GM19328 (cell line): ENCODE data around the gene METTL9.
"Not testable (repeated sequence)": the region's sequence is repeated elsewhere in the genome, so short reads cannot be mapped to it uniquely, and the experiment has no call there.

Experiments used
- ATAC-seq: cut with Tn5 transposase; IDR thresholded peaks from one replicate; pipeline ENCODE4 v1.9.1; 2021; ENCODE audit warnings: mild to moderate bottlenecking, moderate library complexity; ENCODE audit not compliant: unreplicated experiment

The METTL9 gene

DNA sequence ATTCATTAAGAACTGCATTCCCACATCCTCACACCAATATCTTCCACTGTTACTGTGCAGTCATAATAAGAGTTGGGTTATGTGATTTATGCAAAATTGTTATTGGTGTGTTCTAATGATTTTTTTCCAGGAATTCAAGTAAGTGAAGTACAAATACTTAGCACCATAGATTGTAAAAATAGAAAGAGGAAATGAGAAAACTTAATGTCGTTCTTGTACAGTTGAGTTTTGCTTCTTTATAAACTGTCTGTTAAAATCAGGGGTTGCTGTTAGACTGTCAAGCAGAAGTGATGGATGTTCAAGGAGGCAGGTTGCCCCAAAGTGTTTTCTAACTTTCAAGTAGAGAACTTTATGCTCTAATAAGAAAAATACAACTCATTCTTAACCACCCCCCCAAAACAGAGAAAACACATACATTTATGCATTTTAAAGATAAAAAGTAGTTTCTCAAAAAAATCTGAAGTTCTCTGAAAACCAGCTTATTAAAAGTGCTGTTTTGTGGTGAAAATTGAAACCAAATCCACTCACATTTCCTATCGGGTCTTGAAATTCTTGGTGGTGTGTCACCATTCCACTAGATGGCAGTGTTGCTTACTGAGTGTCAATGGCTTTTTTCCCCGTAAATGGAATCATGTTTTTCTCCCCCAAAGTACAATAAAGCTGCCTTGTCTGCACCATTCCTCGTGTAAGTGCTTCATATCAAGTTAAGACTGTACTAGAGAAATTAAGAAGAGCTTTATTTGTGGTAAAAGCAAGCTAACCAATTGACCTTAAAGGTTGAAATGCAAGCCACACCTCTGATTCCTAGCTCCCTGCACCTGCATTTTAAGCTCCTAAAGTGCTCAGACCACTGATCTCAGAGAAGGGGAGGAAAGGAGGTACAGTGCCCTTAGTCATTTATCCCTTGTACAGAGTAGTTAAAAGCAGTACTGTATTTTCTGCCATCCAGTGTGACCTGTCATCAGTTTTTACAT is 57.7 kb downstream of the METTL9 start:
- ATAC-seq, result no peak

DNA sequence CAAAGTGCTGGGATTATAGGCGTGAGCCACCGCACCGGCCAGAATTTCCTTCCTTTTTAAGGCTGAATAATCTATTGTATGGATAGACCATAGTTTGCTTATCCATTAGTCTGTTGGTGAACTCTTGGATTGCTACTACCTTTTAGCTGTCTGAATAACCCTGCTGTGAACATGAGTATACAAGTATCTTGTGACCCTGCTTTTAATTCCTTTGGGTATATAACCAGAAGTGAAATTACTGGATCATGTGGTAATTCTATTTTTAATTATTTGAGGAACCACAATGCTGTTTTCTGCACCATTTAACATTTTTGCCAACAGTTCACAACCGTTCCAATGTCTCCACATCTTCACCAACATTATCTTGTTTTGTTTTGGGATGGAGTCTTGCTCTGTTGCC is 59.7 kb downstream of the METTL9 start:
- no peak for ATAC-seq

DNA sequence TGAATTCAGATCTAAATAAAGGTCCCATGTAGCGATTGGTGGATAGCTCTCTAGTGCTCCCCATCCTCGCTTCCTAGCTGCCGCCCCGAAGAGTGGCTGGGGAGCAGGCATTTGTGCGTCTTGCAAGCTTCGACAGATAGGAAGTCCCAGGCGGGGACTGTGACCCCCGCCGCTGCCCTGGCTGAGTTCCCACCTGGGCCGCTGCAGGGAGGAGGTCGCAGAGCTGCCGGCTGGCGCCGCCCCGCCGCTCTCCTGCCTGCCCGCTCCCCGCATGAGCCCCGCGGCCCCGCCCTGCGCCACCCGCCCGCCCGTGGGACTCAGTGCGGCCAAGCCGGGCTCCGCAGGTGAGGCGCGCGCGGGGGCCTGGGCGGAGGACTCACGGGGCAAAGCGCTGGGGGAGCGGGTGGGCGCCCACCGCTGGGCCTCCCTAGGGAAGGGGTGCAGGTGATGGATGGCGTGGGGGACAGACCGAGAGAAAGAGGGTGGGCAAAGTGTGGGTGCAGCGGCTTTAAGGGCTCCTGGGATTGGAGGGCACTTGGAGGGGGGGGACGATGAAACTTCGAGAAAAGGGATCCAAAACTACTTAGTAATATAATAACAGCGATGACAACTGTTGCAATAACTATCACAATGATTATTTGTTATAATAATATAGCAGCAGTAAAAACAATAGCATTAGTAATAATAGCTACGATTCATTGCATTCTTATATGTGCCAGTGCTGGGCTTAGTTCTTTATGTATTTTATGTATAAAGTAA is 64.7 kb downstream of the METTL9 start, which contains the start of gene OTOA:
OTOA (plus strand) TSS at position 80 of the 759 bp plus-strand sequence. CDS start 14,547 bp downstream, outside the sequence.
- no peak for ATAC-seq

DNA sequence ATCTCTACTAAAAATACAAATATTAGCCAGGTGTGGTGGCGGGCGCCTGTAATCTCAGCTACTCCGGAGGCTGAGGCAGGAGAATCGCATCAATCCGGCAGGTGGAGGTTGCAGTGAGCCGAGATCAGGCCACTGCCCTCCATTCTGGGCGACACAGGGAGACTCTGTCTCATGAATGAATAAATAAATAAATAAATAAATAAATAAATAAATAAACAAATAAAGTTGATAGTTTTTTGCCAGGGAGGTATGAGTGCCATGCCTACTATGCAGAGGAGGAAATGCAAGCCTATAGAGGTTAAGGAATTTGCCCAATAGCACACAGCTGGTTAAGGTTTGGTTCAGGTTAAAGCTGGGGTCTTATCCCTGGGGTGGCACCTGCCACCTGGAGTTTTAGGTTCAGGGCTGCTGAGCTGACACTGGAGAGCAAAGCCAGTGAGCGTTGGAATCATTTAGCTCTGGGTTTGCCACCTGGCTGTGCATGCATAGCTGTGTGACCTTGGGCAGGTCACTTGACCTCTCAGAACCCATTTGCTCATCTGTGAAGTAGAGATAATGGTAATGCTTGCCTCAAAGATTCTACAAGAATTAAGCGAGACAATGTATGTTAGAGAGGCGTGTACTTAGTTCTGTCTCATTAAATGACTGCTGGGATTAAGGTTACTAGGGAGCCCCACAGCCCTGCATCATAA is 65.6 kb downstream of the METTL9 start:
- ATAC-seq, result no peak

DNA sequence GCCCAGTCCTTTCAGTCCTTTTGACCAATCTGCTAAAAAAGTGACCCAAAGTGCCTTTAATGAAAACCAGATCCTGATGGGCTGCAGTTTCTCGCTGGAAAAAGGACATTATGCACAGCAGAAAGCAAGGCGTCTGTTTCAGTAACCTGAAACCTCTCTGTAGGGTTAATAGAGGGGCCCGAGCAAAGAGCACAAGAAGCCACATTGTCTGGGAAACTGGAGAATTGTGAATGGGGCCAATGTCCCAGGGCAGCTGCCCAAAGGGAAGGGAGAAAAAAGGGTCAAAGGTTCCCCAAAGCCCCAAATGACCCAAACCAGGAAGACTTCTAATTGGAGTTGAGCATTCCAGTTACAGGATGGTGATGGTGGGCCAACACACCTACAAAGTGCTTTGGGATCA is 67.4 kb downstream of the METTL9 start:
- ATAC-seq, result no peak

DNA sequence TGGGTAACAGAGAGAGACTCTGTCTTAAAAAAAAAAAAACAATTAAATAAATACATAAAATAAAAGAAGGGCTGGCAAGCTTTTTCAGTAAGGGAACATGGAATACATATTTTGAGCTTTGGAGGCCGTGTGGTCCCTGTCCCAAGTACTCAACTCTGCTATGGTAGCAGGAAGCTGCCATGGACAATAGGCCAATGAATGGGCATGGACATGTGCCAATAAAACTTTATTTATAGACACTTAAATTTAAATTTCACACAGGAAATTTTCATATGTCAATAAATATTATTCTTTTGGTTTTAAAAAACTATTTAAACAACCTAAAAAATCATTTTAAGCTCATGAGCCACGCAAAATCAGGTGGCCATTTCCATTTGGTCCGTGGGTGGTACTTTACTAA is 68.2 kb downstream of the METTL9 start:
- ATAC-seq, result no peak

DNA sequence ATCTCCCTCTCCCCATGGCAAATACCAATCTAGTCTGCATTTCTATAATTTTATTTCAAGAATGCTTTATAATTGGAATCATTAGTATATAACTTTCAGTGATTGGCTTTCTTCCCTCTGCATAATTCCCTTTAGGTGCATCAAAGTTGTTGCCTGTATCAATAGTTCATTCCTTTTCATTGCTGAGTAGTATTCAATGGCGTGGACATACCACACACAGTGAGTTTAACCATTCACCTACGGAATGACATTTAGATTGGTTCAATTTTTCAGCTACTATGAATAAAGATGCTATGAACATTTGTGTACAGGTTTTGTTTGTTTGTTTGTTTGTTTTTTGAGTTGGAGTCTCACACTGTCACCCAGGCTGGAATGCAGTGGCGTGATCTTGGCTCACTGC is 74.1 kb downstream of the METTL9 start:
- no peak for ATAC-seq

DNA sequence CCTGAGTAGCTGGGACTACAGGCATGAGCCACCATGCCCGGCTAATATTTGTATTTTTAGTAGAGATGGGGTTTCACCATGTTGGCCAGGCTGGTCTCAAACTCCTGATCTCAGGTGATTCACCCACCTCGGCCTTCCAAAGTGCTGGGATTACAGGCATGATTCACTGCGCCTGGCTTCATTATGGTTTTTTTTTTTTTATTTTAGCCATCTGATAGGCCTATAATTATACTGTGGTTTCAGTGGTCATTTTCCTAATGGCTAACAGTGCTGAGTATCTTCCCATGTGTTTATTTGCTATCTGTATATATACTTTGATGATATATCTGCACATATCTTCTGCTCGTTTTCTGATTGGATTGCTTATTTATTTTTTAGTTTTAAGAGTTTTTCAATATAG is 75.1 kb downstream of the METTL9 start:
- ATAC-seq, result not testable (repeated sequence)

DNA sequence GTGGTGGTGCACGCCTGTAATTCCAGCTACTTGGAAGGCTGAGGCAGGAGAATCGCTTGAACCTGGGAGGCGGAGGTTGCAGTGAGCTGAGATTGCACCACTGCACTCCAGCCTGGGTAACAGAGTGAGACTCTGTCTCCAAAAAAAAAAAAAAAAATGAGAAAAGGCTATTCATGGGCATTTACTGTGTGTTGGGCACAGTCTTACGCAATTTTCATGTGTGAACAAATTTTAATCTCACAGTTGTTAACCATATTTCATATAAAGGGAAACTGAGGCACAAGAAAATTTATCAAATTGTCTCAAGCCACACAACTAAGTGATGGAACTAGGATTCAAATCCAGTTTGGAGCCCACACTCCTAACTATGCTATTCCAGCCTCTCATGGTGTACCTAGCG is 81.3 kb downstream of the METTL9 start:
- ATAC-seq, result not testable (repeated sequence)

DNA sequence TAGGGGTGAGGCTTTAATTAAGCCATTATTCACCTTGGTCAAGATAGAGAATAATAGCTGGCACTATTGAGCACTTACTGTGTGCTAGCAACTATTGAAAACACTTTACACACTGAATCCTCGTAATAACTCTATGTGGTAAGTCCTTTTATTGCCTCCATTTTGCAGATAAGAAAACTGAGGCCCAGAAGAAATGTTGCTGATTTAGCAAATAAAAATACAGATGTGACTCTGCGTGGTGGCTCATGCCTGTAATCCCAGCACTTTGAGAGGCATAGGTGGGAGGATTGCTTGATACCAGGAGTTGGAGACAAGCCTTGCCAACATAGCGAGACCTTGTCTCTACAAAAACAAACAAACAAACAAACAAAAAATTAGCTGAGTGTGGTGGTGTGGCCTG is 83.8 kb downstream of the METTL9 start:
- no peak for ATAC-seq

DNA sequence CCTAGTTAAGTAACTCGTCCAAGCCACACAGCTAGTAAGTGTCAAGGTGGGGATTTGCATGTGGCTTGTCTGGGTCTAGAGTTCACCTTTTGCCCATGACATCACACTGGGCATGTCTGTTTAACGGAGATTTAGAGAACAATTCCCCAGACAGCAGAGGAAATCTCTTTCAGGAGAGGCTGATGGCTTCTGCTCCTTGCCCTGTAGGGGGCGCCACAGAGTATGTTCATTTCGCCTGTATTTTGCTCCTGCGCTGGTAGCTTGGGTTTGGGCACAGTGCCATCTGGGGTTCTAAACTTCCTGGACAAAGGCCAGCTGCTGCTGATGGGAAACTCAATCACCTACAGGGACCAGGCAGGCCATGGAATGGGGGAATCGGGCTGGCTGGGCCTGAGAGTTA is 84.8 kb downstream of the METTL9 start:
- no peak for ATAC-seq

DNA sequence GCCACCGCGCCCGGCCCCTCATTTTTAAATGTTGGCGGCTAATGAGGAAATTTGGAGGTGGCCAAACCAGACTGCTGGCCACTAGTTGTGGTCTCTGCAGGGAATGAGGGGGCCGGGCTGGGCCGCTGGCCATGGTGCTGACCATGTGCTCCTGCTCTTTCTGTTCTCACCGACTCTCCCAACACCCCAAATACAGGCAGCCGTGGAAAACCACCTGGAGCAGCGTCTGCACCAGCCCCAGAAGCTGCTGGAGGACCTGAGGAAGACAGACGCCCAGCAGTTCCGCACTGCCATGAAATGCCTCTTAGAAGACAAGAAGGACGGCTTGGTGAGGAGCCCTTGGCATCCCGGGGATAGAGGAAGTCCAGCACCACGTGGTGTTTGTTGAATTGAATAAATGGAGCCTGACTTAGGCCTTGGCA is 85.7 kb downstream of the METTL9 start:
- ATAC-seq, result no peak

DNA sequence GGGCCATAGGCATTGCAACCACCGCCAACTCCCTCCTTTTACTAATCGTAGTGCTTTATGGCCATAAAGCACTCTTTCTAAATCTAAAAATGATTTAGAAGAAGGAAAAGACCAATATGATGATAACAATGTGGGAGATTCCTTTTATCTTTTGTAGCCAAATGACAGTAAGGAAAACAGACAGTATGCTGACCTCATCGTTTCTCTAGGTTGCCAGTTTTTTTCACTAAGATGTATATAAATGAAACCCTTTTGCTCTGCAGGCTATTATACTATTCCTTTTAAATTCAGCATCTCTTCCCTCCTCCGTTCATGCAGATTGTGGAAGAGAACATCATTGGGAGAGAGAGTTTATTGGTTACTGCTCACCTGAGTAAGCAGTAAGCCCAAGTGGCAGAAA is 89.7 kb downstream of the METTL9 start:
- ATAC-seq, result no peak

DNA sequence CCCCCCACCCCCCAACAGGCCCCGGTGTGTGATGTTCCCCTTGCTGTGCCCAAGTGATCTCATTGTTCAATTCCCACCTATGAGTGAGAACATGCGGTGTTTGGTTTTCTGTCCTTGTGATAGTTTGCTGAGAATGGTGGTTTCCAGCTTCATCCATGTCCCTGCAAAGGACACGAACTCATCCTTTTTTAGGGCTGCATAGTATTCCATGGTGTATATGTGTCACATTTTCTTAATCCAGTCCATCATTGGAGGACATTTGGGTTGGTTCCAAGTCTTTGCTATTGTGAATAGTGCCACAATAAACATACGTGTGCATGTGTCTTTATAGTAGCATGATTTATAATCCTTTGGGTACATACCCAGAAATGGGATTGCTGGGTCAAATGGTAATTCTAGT is 91.6 kb downstream of the METTL9 start:
- not testable (repeated sequence) for ATAC-seq

DNA sequence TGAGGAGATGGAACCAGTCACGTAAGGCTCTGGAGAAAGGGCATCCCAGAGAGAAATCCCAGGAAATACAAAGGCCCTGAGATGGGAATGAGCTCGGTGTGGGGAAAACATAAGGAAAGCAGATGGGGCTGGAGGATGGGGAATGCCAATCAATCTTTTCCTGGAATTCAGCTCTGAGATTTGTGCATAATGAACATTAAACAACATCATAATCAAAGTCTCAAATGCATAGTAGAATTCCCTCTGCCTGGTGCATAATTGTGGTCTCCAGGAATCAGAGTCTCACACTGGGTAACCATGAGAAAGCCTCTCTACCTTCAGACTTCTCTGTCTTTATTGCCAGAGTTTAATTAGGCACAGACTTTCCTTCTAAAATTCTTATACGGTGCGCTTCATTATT is 95.2 kb downstream of the METTL9 start:
- no peak for ATAC-seq

DNA sequence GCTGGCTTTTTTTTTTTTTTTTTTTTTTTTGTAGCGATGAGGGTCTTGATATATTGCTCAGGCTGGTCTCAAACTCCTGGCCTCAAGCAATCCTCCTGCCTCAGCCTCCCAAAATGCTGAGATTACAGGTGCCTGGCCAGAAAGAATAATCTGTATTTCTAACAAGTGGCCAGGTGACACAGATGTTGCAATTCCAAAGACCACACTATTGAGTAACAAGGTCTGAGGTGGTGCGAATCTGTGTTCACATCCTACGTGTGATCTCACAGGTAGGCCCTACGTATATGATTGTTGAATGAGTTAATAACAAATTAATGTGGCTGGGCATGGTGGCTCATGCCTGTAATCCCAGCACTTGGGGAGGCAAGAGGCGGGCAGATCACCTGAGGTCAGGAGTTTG is 97.7 kb downstream of the METTL9 start:
- no peak for ATAC-seq

DNA sequence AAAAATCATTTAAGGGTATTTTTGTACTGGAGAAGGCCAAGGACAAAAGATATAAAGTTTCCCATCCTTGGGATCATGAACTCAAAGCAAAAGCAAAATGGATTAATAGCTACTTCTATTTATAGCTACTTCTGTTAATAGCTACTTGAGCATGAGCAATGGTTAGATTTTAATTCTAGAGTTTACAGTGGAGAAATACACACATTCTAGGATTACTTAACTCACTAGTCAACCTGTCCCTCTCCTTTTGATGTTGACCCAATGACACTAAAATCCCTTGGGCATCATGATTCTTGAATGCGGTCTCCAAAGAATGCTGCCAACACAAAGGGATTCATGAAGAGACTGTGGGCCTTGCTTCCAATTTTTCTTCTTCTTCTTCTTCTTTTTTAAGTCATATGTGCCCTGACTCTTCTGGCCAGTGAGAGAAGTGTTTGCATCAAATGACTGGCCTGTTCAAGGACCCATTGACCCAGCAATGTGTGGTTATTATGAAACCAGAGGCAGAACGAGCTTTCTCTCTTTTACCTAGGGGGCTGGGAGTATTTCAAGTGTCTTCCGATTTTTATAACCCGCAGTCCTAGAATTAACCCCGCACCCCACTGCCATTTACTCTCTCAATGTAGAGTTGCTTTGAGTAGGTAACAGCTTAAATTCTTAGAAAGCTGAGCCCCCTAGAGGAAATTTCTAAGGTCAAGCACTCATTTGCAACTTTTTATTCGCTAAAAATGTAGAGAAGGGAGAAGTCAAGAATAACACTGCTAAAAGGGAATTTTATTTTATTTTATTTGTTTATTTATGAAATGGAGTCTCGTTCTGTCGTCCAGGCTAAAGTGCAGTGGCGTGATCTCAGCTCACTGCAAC is 99.0 kb downstream of the METTL9 start:
- ATAC-seq, result no peak

DNA sequence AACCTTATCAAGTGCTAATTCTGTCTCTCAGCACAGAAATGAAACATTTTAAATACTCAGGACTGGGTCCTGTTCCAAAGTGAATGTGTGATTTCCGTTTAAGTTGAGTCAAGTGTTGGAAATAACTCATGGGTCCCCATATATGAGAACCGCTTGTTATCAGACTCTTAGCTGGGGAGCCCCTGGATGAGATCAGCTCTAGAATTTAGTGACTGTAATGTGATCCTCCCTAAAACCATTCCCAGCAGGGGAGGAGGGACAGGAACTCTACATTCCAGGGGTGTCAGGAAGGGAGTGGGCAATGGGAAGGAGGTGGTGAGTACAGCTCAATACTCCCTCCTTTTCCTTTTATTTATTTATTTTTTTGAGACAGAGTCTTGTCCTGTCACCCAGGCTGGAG is 101.9 kb downstream of the METTL9 start:
- ATAC-seq, result no peak

DNA sequence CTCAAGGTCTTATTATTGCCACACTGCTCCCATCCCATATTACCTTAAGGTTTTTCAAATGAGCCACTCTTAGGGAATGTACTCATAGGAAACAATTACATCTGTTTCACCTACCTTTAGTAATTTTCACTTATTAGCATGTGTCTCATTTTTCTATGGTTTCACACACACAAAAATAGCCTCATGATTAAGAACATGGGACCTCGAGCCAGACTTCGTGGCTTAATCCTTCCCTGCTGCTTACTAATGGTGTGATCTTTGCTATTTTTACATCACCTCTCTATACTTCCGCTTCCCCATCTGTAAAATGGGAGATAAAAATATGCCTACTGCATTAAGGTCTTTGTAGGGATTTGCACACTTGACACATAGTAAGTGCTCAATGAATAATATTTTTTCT is 102.9 kb downstream of the METTL9 start:
- no peak for ATAC-seq

DNA sequence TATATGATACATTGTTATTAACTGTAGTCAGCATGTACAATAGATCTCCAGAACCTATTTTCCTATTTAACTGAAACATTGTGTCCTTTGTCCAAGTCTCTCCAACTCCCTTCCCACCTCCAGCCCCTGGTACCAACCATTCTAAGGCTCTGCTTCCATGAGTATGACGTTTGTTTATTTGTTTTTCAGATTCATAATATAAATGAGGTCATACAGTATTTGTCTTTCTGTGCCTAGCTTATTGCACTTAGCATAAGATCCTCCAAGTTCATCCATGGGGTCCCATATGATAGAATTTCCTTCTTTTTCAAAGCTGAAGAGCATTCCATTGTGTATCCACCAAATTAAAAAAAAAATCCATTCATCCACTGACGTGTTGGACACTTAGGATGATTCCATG is 103.8 kb downstream of the METTL9 start:
- ATAC-seq, result no peak
